G401 (cell line): Measurements from ENCODE around the gene ACVR1B. TPM values are rescaled to one million over a fixed set of nuclear protein-coding genes. Genes with fewer than 3 reads are reported as not detected.

Experiments used
- DNase-seq: peaks from one replicate; pipeline ENCODE4 v3.0.0-alpha.2; 2015; ENCODE audit warnings: low spot score
- in situ Hi-C: cut with HindIII; loops from 2 replicates; pipeline ENCODE4 v1.10.0; 2016; ENCODE audit warnings: low sequenced_read_pairs, mixed read lengths
- total RNA-seq: library from RNA; depleted of rRNA; stranded (reverse); fragments of >200 nt; shearing (Covaris generic); gene quantifications from 2 replicates; pipeline ENCODE4 v1.2.3, GENCODE V29; 2014

Gene ACVR1B
- total RNA-seq, 1 experiment from 2014 or later: 3.0 TPM

DNA sequence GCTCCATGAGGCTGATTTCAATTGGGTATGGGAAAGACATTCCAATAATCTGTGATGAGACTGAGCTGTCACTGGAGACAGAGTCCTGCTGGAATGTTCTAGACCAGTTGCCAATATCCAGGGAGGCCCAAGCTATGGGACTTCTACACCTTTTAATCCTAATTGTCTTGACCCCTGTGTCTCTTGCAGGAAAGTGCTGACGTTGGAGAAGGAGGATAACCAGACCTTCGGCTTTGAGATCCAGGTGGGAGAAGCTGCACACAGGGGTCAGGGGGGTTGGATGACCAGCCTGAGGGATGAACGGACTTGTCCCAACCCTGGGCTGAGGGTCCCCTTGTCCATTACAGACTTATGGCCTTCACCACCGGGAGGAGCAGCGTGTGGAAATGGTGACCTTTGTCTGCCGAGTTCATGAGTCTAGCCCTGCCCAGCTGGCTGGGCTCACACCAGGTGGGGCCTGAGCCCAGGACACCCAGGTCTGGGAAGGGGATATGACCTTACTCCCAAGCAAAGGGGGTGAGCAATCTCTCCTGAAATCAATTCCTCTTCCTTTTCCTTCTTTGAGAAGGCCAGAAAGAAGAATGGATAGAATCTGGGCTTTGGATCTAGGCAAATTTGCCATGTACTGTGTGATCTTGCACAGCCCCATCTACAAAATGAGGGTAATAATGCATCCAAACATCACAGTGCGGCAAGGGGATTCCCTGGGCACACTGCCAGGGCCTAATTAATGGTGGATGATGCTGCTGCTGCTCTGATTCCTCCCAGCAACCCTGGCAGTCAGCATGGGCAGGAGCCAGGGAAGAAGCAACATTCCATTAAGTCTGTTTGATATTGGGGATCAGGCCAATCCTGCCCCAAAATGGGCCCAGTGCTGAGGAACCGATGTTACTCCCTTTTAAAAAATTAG, 59.4 kb downstream of the ACVR1B start:
- in situ Hi-C loops: no loop called here
- DNase-seq: no peak

DNA sequence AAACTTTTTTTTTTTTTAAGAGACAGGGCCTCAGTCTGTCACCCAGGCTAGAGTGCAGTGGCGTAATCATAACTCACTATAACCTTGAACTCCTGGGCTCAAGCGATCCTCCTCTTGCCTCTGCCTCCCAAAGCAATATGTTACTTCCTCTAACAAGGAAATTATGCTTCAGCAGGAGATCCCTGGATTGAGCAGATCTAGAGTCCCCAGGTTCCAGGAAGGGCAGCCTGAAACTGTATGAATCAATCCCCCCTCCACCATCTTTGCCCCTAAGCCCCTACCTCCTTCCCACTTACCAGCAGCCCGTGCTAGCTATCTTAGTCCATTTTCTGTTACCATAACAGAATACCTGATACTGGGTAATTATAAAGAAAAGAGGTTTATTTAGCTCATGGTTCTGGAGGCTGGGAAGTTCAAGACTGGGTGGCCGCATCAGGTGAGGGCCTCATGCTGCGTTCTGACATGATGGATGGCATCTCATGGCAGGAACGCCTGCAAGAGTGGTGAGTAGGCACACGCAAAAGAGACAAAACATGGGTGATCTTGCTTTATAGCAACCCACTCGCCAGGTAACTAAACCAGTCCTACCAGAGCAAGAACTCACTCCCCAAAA, 60.2 kb downstream of the ACVR1B start:
- DNase-seq: no peak
- in situ Hi-C loops: no loop called here

DNA sequence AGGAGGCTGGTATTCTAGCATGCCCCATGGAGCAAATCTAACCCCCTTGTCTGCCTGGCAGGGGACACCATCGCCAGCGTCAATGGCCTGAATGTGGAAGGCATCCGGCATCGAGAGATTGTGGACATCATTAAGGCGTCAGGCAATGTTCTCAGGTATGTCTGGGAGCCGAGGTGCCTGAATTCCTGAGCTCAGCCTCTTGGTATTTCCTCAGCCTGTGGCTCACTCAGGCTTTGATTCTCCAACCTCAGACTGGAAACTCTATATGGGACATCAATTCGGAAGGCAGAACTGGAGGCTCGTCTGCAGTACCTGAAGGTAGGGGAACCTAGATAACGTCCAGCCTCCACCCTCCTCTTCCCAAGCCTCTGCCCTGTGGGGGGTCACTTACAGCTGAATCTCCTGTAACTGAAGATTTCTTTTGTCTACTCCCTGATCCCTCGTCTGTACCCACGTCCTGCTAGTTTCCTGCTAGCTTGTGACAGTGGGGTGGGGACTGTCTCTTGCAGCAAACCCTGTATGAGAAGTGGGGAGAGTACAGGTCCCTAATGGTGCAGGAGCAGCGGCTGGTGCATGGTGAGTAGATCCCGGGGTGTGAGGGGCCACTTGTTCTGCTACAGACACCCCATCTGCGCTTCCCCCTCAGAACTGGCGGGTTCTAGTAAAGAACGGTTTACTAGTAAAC, 62.3 kb downstream of the ACVR1B start:
- DNase-seq: no peak
- in situ Hi-C loops: no loop called here

DNA sequence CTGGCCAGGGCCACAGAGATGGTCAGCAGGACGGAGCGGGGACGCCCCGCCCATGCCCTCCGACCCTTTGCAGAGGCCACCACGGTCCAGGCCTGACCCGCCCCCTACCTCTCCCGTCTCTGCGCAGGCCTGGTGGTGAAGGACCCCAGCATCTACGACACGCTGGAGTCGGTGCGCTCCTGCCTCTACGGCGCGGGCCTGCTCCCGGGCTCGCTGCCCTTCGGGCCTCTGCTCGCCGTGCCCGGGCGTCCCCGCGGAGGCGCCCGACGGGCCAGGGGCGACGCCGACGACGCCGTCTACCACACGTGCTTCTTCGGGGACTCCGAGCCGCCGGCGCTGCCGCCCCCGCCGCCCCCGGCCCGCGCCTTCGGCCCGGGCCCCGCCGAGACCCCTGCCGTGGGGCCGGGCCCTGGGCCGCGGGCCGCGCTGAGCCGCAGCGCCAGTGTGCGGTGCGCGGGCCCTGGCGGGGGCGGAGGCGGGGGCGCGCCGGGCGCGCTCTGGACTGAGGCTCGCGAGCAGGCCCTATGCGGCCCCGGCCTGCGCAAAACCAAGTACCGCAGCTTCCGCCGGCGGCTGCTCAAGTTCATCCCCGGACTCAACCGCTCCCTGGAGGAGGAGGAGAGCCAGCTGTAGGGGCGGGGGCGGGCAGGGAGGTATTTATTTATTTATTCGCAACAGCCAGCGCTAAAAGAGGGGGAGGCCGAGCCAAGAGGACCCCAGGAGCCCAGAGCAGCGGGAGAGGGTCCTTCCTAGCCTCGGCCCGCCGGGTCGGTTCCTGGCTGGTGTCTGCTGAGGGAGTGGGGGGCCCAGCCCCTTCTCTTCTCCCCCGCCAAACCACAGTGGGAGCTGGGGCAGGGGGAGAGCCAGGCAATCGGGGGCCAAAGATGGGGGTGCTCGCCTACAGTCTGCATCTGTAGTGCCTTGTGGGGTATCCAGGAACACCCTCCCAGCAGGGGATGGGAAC, 63.4 kb downstream of the ACVR1B start:
- no peak for DNase-seq
- in situ Hi-C loops: no loop called here

DNA sequence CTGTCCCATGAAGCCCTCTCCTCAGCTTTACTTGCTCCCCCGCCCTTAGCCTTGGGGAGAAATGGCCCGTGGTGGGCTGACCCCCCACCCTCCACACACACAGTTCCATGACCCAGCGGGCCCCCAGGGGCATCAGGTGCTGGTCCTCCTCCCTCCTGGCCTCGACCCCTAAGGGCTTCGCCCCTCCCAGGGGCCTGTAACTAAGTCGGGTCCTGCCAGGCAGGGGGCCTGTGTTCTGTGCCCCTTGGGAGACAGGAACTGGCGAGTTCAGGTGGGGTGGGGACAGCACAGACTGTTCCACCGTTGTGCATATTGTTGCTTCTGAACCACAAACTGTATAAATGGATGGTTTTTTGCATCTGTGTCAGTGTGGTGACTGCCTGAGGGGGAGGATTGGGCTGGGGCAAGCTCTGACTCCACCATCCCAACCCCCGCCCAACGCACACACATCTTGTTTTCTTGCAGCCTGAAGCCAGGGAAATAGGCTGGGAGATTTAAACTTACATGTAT, 64.1 kb downstream of the ACVR1B start:
- no peak for DNase-seq
- in situ Hi-C loops: no loop called here

DNA sequence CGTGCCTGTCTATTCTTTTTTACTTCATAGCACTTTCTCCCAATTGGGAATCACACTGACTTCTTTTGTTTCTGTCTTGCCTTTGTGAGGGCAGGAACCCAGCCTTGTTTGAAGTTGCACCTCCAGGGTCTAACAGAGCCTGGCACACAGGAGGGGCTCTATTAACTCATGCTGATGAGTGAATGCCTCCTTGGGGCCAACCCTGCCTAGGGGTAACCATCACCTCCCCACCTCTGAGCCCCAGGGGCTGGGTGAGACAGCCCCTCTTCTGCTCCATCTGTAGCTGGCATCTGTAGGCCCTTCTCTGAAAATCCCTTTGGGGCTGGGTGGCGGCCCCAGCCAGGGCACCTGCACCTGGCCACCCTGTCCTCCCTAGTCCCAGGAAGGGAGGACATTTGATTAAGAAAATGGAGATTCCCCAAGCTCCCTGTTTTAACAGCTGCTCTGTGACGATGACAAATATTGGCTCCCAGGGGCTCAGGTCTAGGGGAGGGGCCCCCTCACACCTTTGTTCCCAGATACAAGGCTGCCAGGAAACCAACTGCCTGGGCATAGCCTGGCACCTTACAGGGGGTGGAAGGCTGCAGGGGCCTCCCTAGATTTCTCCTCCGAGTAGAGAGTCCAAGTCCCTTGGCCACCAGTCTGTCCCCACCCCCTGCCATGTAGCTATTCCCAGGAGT, 67.1 kb downstream of the ACVR1B start:
- no peak for DNase-seq
- in situ Hi-C loops: no loop called here

DNA sequence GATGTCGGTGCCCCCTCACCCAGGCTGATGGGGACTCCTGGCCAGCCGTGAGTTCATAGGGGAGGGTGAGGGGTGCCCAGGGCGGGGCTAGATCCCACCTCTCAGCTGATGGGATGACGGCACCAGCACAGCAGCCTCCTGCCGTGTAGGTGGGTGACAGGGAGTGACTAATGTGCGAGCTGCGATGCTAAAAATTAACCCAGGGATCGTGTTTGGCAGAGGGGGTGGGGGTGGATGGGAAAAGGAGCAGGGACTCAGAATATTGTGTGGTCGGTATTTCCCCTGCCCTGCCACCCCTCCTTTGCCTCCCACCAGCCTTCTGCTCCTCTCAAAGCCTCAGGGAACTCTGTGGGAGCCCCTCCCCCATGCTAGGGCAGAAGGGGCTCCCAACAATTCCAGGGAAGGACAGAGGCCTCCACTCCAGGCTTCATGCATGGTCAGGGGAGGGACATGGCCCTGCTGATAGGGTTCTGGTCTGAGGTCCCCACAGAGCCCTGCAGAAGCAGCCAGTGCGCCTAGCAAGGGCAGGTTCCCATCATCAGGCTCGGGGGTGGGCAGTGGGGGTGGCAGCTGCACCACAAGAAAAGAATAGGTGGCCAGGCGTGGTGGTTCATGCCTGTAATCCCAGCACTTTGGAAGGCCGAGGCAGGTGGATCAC, 67.7 kb downstream of the ACVR1B start:
- no peak for DNase-seq
- in situ Hi-C loops: no loop called here

DNA sequence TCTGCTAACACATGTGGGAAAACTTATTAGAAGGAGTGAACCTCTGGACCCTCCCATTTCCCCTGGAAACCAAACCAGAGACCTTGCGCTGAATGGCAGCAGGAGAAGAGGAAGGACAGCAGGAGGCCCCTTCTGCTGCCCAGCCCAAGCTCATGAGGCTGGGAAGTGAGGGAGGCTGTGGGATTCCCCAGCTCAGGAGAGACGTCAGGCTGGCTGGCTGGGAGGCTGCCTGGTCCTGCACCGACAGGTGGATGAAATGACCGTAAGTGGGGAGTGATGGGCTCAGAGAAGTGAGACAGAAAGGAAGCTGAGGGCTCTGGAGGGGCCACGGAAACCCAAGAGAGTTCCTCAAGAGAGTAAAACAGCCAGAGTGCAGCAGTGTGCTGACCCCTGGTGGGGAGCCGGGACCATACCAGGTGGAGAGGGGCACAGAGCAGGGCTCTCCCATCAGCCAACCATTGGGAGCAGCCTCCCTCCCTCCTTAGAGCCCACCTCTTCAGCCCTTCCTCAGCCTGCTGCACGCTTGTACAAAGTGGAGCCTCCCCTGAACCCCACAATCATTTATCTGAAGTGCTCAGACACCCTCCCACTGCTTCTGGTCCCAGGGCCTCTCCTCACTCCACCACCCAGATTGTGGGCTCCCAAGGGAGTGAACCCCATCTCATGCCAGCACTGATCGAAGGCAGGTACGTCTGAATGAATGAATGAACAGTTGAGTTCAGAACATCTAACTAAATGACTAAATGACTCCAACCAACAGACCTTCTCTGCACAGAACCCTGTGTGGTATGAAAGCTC, 69.2 kb downstream of the ACVR1B start:
- in situ Hi-C loops: loop anchor here (5.0 kb wide), 1 partner anchor 72 kb away; no protein-coding TSS in a partner anchor
- DNase-seq: peak; percentile 42

DNA sequence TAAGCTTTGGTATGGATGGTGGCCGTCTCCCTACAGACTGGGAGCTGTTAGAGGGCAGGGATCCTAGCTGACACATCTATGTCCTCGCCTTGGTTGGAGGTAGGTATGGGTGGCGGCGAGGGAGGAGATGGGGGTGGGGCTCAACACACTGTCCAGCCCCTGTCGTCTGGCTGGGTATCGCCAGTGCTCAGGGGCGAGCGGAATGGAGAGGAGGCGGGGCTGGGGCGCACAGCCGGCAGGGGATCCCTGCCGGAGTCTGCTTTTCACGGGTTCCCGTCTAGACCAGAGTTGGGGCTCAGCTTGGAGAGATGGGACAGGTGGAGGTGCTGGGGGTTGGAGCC, 71.3 kb downstream of the ACVR1B start:
- in situ Hi-C loops: loop anchor here (5.0 kb wide), 1 partner anchor 69 kb away; no protein-coding TSS in a partner anchor
- no peak for DNase-seq

DNA sequence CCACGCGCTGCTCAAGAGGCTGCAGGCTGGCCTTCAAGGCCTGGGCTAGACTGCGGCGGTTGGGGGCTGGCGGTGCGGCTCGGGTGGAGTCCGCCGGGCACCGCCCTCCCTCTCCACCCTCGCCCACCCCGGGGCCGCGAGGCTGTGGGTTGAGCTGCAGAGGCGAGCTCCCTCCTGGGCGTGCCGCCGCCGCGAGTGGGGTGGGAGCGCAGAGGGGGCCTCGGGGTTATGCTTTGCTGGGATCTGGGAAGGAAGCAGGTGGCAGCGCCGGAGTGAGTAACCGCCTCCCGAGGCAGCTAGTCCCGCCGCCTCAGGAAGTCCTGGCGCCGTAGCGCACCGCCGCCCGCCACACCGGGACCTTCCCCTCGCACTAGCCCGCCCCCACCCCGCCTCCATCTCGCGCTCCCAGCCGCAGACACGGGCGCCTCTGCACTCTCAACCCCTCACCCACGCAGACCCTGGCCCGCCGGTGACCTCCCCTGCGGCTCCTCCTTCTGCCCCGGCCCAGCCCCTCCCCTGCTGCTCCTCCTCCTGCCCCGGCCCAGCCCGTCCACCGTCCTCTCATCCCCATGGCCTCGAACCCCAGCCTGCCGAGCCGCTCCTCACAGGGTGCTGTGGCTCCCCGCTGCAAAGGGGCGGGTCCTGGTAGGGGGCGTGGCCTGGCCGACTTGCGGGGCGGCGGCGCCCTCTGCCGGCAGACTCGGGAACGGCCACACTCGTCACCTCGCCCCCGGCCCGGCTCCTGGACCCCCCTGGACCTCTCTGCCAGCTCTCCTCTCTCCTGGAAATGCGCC, 71.9 kb downstream of the ACVR1B start:
- DNase-seq: peak; percentile 49
- in situ Hi-C loops: loop anchor here (5.0 kb wide), 1 partner anchor 69 kb away; no protein-coding TSS in a partner anchor

DNA sequence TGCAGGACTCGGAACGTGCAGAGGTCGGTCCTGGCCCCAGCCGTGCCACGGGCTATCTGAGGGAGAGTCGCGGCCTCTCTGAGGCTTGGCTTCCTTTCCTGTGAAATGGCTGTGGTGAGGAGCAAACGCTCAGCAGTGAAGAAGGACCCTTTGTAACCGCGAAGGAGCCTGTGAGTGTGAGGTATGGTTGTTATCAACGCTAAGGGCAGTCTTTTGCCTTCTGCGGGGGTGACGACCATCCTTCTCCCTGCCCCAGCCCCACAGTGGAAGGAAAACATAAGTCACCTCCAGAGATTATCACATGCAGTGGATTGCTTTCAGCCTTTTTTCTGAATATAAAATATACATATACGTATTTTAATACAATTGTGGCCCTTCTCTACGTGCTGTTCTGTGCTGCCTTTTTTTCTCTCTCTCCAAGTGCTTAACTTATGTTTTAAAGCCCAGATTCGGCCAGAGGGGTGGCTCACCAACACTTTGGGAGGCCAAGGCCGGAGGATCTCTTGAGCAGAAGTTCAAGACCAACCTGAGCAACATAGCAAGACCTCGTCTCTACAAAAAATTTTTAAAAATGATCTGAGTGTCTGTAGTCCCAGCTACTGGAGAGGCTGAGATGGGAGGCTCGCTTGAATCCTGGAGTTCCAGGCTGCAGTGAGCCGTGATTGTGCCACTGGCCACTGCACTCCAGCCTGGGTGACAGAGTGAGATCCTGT, 72.6 kb downstream of the ACVR1B start:
- in situ Hi-C loops: loop anchor here (5.0 kb wide), 1 partner anchor 68 kb away; no protein-coding TSS in a partner anchor
- DNase-seq: no peak

DNA sequence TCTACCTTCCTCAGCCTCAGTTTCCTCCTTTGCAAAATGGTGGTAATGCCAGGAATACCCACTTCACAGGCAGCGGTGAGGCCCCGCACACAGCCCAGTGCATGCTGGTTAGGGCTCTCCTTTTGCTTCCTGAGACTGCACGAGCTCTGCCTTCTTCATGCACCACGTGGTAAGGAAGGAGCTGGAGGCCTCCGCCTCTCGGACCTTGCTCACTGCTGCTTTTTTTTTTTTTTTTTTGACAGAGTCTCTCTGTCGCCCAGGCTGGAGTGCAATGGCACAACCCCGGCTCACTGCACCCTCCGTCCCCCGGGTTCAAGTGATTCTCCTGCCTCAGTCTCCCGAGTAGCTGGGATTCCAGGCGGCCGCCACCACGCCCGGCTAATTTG, 73.3 kb downstream of the ACVR1B start:
- in situ Hi-C loops: loop anchor here (5.0 kb wide), 1 partner anchor 67 kb away; no protein-coding TSS in a partner anchor
- no peak for DNase-seq

DNA sequence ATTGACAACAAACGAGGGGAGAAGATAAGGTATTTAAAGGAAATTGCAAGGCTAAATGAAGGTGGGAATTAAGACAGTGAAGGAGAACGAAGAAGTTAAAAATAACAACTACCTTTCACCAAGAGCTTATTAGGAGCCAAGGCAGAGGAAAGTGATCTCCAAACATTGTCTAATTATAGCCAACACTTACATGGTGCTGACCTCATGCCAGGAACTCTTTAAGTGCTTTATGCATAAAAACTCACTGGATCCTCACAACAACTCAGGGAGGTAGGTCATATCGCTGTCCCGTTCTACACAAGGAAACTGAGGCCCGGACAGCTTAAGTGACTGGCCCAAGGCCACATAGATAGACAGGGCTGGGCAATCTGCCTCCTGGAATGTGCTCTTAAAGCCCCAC, 74.8 kb downstream of the ACVR1B start:
- DNase-seq: no peak
- in situ Hi-C loops: no loop called here

DNA sequence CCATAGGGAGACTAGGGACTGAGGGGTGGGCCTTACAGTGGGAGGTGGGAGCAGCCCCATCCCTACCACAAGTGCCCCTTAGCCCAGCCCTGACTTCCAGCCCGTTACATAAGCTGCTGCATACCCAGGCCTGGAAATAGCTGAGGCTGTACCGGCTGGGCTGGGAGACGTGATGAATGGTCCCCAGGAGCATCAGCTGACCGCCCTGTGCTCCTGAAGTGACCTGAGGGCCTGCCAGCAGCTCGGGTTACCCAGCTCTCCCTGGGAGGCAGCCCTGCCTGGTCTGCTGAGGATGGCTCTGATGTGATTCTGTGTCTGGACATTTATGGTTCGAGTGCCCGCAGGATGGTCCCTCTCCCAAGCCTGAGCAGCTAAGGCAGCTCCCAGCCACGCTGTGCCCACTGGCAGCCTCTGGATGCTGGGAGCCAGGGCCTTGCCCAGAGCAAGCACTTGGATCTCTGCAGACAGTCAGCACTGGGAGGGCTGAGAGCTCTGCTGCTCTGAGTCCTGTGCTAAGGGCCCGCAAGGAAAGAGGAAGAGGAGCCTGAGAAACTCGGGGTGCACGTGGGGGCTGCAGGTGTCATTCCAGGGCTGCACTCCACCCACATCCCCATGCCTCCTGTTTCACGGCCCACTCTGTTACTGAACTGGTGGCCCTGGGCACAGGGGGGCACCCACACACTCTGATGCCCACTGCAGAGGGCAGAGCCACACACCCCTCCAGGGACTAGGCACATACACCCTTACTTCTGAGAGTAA, 75.8 kb downstream of the ACVR1B start:
- no peak for DNase-seq
- in situ Hi-C loops: no loop called here

DNA sequence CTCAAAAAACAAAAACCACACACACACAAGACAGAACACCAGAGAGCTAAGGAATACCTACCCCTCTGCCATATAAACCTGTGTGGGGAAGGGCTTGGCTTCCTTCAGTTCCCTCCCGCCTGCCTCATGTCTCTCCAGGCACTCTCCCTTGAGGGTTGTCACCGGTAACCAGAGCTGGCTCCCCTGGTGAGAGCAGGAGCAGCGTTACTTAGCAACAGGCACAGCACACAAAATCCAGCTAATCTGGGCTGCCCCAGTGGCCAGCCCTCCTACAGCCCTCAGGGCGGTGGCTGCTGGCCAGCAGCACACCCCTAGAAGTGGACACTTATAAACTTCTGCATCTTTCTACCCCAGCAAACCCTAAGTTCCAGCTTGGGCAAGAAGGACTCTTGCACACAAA, 78.2 kb downstream of the ACVR1B start:
- no peak for DNase-seq
- in situ Hi-C loops: no loop called here
